ENCODE measurements around the gene GPATCH8. TPM values are rescaled to one million over a fixed set of nuclear protein-coding genes. Genes with fewer than 3 reads are reported as not detected.

The GPATCH8 gene
- total and polyA plus RNA-seq, 10 of the 15 experiments (the other 5 are each of a cell fraction or from before 2014, with no cell fraction given): 11.7 to 45.1 (median 21.3) TPM

DNA sequence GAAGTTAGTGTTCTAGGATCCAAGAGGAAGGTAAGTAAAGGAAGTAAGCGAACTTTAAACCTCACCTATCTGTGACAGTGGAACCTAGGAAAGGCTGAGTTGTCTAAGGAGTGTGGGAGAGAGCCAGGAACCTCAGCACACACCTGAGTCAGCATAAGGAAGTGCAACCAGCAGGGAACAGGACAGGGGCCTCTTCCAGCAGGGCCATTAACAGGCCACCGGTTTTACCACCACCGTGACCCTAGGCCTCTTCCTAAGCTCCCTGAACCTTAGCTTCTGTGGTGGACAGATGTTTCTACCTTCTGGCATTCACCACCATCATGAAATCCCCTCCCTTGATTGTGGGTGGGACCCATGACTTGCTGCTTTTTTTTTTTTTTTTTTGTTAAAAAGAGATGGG, 26.7 kb upstream of the GPATCH8 start:
- FAIRE-seq: no peak
- H3K36me3 ChIP-seq (ENCODE audit: control insufficient read depth in 2 of 2, insufficient read depth in 2 of 2, low read length in 1 of 2): no peaks in the 10 kb centered on the region
- intact Hi-C loops (cut with micrococcal nuclease; ENCODE audit: unreplicated experiment) (loop anchor here (10.0 kb wide), 1 partner anchor 245 kb away; no protein-coding TSS in a partner anchor), in situ Hi-C loops (cut with MboI) (loop anchor here (5.0 kb wide), 1 partner anchor 112 kb away; no protein-coding TSS in a partner anchor)
- no peak overlapping the region for H3K9ac ChIP-seq (ENCODE audit: control insufficient read depth, insufficient read depth, low read length)
- SMC1A ChIA-PET (ENCODE audit: uncharacterized antibody, unreplicated experiment): interaction anchor here (0.6 kb wide), 1 partner anchor 106 kb away, joined by 3 read pairs; no protein-coding TSS in a partner anchor
- H3K4me1 ChIP-seq (ENCODE audit: control insufficient read depth, insufficient read depth, low read length): peaks cover 3% of the 10 kb centered on the region; the same call in 1 of the 2 replicates
- no peak overlapping the region for H3K27ac ChIP-seq (ENCODE audit: control insufficient read depth, insufficient read depth)
- no peaks in the 10 kb centered on the region for H3K9me3 ChIP-seq (replicated peaks; ENCODE audit: control insufficient read depth, insufficient read depth, low read length)
- no peaks in the 10 kb centered on the region for H3K79me2 ChIP-seq (ENCODE audit: control insufficient read depth, insufficient read depth, low read length)
- RAD21 ChIA-PET (ENCODE audit: unreplicated experiment): no interaction called here
- H3K27me3 ChIP-seq (replicated peaks in 1 of 2; ENCODE audit: control insufficient read depth in 2 of 2, insufficient read depth in 2 of 2, low read length in 1 of 2): no peaks in the 10 kb centered on the region
- no peak for DNase-seq (ENCODE audit: low read depth, low spot score)
- POLR2A ChIA-PET: no interaction called here
- no peak overlapping the region for H2AFZ ChIP-seq (ENCODE audit: control insufficient read depth, low read depth, low read length)
- WGBS (ENCODE audit: insufficient coverage, insufficient replicate concordance, low lambda C conversion rate, missing lambda C conversion rate): 25% methylated on average over 3 of the region's 3 CpGs
- CTCF ChIA-PET: interaction anchor here (1.2 to 8.6 kb wide), 2 partner anchors 101 to 140 kb away, joined by 4 to 118 read pairs; no protein-coding TSS in a partner anchor
- no peak overlapping the region for H3K4me2 ChIP-seq (ENCODE audit: control insufficient read depth, insufficient read depth)
- no TSS peak for BruUV-seq (replicated peaks)
- TF ChIP-seq SREBF1 (IDR thresholded peaks at IDR 0.05; ENCODE audit: low read length): no peak
- TF ChIP-seq, protein P1, sequence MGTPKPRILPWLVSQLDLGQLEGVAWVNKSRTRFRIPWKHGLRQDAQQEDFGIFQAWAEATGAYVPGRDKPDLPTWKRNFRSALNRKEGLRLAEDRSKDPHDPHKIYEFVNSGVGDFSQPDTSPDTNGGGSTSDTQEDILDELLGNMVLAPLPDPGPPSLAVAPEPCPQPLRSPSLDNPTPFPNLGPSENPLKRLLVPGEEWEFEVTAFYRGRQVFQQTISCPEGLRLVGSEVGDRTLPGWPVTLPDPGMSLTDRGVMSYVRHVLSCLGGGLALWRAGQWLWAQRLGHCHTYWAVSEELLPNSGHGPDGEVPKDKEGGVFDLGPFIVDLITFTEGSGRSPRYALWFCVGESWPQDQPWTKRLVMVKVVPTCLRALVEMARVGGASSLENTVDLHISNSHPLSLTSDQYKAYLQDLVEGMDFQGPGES (IDR thresholded peaks at IDR 0.05): no peak
- TF ChIP-seq, protein P2, sequence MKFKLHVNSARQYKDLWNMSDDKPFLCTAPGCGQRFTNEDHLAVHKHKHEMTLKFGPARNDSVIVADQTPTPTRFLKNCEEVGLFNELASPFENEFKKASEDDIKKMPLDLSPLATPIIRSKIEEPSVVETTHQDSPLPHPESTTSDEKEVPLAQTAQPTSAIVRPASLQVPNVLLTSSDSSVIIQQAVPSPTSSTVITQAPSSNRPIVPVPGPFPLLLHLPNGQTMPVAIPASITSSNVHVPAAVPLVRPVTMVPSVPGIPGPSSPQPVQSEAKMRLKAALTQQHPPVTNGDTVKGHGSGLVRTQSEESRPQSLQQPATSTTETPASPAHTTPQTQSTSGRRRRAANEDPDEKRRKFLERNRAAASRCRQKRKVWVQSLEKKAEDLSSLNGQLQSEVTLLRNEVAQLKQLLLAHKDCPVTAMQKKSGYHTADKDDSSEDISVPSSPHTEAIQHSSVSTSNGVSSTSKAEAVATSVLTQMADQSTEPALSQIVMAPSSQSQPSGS (IDR thresholded peaks at IDR 0.05; ENCODE audit: low read length): no peak
- TF ChIP-seq SPI1 (IDR thresholded peaks at IDR 0.05; ENCODE audit: borderline replicate concordance, insufficient read depth, low read depth, low read length): no peak
- no peak for TF ChIP-seq RCOR1 (conservative IDR thresholded peaks at IDR 0.05; ENCODE audit: low read depth, low read length)
- TF ChIP-seq, protein P3, sequence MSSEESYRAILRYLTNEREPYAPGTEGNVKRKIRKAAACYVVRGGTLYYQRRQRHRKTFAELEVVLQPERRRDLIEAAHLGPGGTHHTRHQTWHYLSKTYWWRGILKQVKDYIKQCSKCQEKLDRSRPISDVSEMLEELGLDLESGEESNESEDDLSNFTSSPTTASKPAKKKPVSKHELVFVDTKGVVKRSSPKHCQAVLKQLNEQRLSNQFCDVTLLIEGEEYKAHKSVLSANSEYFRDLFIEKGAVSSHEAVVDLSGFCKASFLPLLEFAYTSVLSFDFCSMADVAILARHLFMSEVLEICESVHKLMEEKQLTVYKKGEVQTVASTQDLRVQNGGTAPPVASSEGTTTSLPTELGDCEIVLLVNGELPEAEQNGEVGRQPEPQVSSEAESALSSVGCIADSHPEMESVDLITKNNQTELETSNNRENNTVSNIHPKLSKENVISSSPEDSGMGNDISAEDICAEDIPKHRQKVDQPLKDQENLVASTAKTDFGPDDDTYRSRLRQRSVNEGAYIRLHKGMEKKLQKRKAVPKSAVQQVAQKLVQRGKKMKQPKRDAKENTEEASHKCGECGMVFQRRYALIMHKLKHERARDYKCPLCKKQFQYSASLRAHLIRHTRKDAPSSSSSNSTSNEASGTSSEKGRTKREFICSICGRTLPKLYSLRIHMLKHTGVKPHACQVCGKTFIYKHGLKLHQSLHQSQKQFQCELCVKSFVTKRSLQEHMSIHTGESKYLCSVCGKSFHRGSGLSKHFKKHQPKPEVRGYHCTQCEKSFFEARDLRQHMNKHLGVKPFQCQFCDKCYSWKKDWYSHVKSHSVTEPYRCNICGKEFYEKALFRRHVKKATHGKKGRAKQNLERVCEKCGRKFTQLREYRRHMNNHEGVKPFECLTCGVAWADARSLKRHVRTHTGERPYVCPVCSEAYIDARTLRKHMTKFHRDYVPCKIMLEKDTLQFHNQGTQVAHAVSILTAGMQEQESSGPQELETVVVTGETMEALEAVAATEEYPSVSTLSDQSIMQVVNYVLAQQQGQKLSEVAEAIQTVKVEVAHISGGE (CRISPR knock-in tag; IDR thresholded peaks at IDR 0.05): no peak
- no peak for TF ChIP-seq NRF1 (conservative IDR thresholded peaks at IDR 0.05; ENCODE audit: low read depth, low read length)
- TF ChIP-seq FOS (IDR thresholded peaks at IDR 0.05; ENCODE audit: borderline replicate concordance, extremely low read depth, insufficient read length): no peak
- no peak for TF ChIP-seq NR2C1 (IDR thresholded peaks at IDR 0.05)
- TF ChIP-seq PAX5 (IDR thresholded peaks at IDR 0.05; ENCODE audit: borderline replicate concordance, low read depth, low read length): no peak
- TF ChIP-seq, protein P4, sequence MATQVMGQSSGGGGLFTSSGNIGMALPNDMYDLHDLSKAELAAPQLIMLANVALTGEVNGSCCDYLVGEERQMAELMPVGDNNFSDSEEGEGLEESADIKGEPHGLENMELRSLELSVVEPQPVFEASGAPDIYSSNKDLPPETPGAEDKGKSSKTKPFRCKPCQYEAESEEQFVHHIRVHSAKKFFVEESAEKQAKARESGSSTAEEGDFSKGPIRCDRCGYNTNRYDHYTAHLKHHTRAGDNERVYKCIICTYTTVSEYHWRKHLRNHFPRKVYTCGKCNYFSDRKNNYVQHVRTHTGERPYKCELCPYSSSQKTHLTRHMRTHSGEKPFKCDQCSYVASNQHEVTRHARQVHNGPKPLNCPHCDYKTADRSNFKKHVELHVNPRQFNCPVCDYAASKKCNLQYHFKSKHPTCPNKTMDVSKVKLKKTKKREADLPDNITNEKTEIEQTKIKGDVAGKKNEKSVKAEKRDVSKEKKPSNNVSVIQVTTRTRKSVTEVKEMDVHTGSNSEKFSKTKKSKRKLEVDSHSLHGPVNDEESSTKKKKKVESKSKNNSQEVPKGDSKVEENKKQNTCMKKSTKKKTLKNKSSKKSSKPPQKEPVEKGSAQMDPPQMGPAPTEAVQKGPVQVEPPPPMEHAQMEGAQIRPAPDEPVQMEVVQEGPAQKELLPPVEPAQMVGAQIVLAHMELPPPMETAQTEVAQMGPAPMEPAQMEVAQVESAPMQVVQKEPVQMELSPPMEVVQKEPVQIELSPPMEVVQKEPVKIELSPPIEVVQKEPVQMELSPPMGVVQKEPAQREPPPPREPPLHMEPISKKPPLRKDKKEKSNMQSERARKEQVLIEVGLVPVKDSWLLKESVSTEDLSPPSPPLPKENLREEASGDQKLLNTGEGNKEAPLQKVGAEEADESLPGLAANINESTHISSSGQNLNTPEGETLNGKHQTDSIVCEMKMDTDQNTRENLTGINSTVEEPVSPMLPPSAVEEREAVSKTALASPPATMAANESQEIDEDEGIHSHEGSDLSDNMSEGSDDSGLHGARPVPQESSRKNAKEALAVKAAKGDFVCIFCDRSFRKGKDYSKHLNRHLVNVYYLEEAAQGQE (IDR thresholded peaks at IDR 0.05; ENCODE audit: low read depth, low read length): no peak
- no peaks in the 10 kb centered on the region for H4K20me1 ChIP-seq (ENCODE audit: control insufficient read depth, insufficient read depth)
- H3K4me3 ChIP-seq: no peak overlapping the region
- no peak for ATAC-seq

Measured in GM12878 (cell line).